Hematopoietic multipotent progenitor cell treated with erythropoietin and hydrocortisone succinate and interleukin-3 and kit ligand, for 8 days (in vitro differentiated cells): ENCODE data around the gene SLC44A3.
"Not testable (repeated sequence)": the region's sequence is repeated elsewhere in the genome, so short reads cannot be mapped to it uniquely, and the experiment has no call there.

Experiments
- DNase-seq: peaks from one replicate; pipeline ENCODE4 v3.0.0-alpha.2; 2015

SLC44A3 gene

DNA sequence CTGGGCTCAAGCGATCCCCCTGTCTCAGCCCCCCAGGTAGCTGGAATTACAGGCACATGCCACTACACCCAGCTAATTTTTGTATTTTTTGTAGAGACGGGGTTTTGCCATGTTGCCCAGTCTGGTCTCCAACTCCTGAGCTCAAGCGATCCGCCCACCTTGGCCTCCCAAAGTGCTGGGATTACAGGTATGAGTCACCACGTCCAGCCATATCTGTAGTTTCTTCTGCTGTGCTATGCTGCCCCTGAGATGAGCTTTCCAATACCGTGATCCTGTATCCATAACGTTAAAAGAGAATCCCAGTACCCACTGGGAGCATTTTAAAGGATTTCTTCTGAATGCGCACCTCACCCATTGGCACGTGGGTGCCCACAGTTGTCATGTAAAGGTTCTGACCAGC lies 20.2 kb downstream of the SLC44A3 start:
- not testable (repeated sequence) for DNase-seq

DNA sequence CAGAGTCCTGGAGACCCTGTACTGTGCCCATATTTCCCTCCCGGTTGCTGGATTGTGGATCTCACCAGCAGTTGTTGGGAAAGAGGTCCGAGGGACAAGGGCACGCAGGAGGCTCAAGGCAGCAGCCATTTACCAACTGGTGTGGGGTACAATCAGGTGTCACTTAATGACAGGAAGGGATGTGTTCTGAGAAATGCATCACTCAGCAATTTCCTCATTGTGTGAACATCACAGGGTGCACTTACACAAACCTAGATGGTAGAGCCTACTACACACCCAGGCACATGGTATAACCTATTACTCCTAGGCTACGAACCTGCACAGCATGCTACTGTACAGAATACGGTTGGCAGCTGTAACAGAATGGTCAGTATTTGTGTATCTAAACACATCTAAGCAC lies 20.7 kb downstream of the SLC44A3 start:
- DNase-seq: no peak

DNA sequence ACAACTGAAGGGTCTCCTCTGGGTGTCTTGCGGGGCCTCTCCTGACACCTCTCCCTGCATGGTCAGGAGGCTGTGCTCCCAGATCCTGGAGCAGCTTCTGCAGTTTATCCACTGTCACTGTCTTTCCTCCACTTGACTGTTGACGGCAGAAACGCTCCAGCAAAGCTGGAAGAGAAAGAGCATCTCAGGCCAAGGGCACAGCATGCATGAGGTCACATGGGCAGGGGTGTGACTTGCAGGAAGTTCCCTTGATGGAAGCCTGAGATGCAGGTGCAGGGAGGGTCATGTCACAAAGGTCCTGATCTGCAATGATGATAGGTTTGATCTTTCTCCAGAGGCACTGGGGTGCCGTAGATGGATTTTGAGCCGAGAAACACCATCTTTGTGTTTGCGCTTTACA lies 23.3 kb downstream of the SLC44A3 start:
- DNase-seq: no peak

DNA sequence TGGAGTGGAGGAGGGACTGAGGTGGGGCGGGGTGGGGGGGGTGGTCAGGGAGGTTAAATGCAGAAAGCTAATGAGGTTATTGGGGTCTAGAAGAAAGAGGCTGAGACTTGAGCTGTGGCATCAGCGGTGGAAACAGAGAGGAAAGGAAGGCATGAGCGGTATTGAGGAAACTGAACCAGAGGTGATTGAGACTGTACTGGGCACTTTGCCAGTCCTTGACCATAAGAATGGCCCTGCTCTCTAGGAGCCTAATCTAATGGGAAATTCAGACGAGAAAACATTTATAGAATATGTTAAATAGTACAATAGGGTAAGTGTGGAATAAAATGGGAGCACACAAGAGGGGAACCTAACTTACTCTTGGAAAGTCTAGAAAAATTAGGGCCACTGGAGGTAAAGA lies 23.7 kb downstream of the SLC44A3 start:
- DNase-seq: no peak

DNA sequence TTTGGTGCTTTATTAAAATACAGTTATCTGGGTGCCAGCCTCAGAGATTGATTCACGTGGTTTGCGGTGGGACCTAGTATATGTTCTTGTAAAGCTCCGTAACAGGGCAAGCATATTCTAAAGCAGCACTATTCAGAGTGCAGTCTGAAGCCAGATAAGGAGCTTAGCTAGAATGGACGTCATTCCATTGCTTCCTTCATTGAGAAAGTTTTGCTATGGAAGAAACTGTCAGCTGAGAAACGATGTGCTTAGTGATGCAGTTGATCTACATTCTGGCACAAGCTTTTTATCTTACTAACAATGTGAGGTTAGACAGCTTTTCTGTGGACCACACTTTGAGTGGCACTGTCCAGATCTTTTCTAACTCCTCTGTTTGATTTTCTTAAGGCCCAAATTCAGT lies 26.2 kb downstream of the SLC44A3 start:
- DNase-seq: no peak

DNA sequence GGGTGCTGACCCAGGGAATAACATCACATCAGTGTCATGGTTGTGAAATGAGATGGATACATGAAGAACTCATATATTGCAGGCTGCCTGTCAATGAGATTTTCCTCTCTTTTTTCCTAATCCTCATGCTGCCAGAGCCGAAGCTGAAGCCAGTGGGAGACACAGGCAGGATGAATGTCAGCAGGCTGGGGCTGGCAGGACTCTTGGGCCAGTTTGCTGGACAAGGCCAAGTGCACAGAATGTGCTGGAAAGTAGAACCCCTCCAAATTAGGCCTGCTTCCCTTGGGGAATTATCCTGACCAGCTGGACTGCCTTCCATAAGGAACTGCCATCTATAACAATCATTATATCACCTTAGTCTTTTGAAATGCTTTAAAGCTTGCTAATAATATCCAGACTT lies 31.4 kb downstream of the SLC44A3 start:
- no peak for DNase-seq

DNA sequence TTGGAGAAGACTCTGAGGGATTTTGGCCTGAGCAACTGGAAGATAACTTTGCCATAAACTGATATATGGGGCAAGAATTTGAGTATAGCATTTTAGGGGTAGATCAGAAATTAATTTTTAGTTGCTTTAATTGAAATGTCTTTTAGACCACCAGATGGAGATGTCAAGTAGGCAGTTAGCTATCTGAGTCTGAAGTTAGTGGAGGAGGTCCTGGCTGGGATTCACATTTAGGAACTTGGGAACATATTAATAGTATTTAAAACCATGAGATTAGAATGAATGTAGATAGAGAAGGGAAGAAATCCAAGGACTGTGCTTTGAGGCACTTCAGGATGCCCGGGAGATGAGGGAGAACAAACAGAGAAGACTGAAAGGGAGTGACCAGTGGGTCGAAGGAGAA lies 32.6 kb downstream of the SLC44A3 start:
- no peak for DNase-seq

DNA sequence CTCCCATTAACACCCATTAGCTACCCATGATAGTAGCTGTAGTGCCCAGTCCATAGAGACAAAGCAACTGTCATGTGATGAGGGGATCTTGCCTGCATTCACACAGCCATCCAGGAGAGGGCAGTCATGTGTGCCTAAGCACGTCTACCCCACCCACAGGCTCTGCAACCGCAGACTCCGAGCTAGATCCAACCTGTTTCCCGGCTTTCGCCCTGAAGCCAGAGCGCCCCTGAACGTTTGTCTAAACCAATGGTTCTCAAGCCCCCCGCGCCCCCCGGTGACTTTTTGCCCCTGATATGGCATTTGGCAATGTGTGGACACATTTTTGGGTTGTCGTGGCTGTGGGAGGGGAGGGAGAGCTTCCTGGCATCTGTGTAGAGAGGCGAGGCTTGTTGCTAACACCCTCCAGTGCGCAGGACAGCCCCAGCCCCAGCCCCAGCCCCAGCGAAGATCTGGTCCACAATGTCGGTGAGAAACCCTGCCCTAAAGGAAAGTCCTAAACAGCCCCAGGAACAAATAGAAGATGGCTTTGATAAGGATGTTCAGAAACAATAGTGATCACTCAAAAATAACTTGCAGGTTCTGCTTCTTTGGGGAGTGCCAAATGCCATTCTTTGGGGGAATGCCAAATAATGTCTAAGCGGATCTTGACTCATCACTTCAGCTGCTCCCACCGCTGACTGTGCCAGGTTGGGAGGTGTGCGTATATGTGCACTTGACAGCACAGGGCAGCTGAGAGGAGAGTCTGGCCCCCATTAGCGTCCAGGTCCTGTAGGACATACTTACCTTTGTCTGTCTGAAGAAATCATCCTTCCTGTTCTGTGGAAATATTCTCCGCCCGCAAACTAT lies 34.5 kb downstream of the SLC44A3 start:
- peak; percentile 91 for DNase-seq

DNA sequence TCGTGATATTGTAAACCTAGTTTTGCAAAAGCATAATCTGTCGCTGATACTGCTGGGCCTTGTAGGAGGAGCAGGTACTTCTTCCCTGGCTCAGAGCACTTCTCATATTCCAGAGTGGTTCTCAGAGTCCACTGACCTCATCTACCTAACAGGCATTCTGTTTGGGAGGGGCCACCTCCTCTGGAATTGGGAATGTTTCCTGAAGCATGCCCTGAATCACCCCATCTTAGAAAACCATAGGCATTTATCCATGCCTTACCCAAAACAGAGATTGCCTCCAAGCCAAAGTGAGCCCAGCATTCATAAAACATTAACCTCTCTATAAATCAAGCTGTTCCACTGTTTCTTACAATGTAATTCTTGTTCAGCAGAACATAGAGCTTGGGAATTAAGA lies 35.1 kb downstream of the SLC44A3 start:
- no peak for DNase-seq

DNA sequence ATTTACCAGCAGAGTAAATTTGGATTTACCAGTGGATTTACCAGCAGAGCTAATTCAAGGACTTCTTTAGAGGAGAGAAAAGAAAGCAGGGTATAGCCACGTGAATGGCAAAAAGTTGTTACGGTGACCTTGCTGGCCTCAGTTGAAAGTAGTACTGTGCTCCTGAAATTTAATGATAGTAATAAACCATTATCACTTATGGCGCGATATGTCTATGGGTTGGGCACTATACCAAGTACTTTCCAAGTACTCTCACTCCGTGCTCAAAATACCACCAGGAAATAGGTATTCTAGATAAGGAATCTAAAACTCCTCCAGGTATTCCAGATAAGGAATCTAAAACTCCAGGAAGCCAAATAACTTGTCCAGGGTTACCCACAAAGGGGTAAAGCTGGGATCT lies 35.8 kb downstream of the SLC44A3 start:
- DNase-seq: no peak

DNA sequence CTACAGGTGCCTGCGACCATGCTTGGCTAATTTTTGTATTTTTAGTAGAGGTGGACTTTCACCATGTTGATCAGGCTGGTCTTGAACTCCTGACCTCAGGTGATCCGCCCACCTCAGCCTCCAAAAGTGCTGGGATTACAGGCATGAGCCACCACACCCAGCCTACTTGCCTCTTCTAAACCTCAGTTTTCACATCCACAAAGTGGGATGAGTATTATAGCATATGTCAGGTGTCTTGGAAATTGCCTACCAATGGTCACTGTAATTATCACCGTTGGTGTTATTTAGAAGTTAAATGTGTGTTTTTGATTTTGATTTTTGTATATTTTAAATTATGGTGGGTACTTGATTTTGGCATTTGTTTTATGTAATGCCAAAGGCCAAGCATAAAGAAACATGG lies 36.7 kb downstream of the SLC44A3 start:
- no peak for DNase-seq

DNA sequence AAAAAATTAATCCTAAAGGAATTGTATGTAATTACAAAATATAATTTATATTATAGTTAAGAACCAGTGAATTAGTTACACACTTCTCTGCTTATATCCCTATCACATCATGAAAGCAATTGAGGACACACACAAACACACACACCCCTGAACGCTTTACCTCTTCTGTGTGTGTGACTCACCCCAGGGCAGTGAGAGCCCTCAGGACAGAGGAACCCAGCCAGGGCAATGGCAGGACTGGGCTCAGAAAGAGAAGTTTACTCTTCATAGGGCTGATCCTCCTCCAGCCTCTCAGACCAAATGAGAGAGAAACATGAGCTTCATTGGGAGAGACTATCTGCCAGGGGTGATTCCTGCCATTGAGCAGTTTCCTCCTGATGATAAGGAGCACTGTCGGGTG lies 38.1 kb downstream of the SLC44A3 start:
- DNase-seq: no peak

DNA sequence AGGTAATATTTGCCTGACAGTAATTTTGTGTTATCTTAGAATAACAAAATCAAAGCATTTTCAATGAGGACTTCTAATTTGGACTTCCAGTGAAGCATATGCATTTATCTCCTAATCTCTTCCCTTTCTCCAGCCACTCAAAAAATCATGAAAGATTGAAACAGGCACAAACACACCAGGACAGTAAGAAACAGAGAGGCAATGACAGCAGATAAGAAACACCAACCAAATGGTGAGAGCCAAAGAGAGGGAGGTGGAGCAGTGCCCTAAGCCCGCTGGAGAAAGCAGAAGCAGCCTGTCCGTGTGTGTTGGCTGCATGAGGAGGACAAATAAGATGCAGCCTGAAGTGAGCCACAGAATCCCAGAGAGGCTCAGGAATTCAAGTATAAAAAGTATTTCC lies 39.0 kb downstream of the SLC44A3 start:
- DNase-seq: no peak

DNA sequence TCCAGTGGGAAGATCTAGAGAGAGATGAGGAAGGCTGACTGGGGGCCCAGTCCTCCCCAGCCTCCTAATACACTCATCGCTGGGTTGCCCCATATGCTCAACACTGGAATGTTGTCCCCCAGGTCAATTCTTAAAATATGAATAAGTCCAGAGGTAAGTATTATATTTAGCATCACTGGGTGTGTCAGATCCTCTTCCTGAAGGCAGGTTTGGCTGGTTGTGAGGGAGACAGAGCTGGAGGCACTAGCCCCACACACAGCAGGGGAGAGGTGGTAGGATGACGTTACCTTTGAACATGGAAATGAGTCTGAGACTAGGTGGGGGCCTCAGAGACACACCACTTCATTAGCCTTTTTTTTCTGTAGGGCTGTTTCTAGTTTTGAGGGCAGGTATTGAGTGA lies 42.6 kb downstream of the SLC44A3 start:
- DNase-seq: no peak

DNA sequence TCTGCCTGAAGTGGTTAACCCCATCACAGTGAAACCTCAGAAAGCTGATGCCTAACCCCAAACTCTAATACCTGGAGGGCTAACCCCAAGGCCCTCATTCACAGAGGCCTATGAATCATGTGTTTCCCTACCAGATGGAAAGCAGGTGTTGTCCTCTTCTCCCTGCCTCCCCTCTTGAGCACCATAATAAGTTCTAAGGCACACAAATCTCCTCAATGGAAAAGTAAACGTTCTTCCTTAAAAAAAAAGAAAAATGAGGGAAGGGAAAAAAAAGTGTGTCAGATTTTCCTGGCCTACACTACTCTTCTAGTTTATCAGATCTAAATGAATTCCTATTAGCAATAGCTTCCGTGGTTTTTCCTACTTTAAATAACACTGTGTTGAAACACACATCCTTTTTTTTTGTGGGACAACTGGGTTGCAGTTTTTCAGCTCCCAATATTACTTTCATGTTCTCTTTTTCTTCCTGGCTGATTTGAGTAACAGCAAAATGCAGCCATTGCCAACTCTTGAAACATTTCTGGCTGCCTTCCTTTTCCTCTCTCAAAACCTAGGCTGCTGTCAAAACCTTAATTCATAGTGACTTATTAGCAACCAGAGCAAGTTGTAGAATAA lies 43.2 kb downstream of the SLC44A3 start:
- no peak for DNase-seq

DNA sequence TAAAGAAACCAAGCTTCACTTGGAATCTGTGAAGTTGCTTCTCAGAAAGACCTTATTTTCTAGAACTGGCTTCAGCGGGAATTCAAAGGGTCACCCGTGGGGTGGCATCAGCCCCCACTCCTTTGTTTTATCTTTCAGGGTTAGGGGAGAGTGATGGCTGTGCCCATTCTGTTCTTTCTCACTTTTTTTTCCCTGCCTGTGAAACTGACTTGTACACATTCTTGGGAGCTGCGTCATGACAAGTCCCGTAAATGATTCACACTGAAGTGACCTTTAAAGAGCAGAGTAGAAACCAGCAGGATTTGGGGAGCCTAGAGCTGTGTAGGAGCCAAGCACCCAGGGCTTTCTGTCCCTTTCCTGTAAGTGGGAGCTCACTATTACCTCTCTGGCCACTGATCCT lies 43.8 kb downstream of the SLC44A3 start:
- no peak for DNase-seq

DNA sequence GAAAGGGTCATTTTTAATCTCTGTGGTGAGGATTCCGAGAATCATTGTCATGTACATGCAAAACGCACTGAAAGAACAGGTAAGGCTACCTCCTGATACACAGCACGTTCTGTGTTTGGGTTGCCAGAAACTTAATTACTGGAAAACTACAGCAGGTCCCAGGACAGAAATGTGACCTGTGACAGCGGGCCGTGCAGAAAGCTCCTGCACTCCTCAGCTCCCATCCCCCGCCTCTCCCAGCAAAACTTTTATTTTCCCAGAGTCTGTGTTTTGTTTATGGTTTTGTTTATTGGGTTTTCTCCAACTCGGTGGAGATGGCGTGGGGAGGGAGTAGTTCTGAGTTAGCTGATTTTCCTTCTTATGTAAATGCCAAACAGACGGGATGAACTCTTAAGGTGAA lies 44.7 kb downstream of the SLC44A3 start:
- no peak for DNase-seq

DNA sequence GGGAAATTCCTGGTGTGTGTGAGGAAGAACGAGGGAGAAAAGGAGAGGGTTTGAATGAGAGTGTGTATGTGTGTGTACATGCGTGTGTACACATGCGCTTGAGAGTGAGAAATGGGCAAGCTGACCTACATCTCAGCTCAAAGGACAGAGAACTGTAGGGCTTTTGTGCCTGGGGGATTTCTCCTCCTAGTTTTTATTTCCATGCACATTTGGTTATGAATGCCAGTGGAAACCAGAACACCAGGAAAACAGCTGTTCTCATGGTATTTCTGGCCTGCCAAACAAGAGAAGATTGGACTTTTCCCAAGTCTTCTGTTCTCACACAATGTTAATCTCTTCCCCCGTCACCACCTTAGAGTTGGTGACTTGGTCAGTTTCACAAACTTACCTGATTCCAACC lies 45.2 kb downstream of the SLC44A3 start:
- DNase-seq: no peak

DNA sequence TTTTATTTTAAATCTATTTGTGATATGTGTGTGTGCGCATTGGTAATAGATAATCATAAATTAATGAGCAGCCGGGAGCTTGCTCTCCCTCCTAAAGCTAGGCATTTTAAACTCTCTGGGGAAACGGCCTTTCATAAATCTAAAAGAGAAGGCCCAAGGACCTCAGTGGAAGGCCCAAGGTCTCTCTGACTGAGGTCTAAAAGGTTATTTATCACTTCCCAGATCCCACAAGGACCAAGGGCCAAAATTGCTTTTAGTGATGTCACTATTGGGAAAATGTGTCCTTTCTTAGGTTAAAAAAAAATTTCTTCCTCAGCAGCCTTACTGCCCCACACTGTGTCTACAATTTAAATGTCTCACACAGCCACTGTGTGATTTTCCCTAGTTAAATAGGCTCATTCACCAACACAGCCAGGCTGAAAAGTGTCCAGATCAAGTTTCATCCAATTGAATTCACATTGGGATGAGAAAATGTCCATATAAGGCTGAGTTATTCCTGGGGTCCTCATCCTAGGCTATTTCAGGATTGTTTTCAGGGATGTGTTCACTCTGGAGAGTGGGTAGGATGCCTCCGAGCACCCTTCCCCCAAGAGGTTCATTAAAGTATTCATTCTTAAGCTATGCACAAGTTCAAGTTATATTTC lies 46.1 kb downstream of the SLC44A3 start:
- DNase-seq: no peak

DNA sequence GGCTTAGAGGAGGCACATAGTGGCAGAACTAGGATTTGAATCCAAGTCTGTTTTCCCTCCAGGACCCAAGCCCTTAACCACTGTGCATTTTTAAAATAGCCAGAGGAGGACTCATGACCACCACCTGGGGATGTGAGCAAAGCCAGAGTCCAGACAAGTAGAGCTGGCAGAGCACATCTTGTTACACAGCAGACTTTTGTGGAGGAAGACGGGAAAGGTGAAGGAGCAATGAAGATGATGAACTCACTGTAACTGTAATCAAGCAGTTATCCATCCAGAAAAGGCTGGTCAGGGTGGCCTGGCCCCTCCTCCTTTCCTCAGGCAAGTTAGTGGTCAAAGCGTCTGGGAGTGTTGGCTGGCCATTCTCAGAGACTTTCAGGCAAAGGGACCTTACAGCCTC lies 50.9 kb downstream of the SLC44A3 start:
- DNase-seq: no peak

DNA sequence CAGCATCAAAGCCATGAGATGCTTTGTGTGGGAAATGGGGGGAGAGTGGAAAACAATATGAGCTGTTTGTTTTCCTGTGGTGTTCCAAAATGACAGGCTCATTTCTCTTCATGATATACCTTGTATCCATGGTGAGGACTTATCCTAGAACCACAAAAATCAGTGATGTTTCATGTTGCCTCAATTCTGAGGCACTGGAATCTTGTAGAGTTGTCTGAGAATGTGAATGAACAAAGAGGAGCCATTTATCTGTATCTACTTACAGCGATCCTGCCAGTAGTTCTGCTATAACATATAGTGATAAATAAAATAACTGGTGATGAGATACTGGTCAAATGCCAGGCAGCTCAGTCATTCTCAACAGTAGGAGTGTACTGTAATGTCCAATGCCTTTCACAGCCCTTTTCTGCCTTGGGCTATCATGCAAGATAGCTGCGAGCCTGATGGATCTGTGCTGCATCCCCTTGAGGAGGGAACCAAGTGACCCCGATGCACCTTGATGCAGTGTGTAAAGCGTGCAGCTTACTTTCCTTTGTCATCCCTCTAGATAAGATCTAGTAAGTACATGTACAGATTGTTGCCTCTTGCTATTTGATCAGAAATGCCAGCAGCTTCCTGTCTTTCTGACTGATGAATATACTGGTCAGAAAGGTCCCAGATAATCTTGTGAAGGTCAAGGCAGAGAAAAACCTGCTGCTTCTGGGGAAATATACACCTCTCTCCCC lies 52.8 kb downstream of the SLC44A3 start:
- DNase-seq: no peak

DNA sequence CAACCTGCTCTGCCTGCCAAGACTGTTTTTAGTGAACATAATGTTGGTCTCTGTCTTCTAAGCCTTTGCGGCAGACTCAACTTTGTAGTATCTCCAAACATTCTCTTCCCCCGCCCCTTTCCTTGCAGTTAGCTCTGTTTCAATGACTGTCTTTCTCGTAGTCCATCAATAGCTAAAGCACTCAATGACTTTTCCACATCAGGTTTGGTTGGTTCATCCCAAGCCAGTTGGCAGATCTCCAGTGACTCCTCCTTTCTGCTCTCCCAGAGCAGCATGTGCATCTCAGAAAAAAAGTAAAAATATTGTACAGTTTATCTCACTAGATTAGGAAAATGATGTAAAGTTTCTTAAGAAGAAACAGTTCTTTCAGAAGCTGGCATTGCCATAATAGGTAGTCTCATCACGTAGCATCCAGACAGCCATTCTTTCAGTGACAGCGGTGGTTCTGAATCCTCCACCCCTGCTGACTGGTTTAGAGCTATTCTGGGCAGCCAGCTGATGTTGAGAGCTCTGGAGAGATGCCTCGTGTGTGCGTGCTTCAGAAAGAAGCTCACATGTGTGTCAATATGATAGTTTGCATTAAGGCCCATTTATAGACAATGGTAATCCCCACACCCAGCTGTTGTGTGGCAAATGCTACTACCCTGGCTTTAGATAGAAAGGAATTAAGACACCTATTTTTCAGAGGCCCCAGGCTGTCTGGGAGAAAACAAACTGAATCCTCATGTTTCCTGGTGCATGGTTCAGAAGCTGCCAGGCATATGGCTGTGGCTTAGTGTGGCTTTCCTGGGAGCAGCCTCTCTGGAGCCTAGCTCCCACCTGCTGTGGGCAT lies 53.6 kb downstream of the SLC44A3 start:
- no peak for DNase-seq

DNA sequence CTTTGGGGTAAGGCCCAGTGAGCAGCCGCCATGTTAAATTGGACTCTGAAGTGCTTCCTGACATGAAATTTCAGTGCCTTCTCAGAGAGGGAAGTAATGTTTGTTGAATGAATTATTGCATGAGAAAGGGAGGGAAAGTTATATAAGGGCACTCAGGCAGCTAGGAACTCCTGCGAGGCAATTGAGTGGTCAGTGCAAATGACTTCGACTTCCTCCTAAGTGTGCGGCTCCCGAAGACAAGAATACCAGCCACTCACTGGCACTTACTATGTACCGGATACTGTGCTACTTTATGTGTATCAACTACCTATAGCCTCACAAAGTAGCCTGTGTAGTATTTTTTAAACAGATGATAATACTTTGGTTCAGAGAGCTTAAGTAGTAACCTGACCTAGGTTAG lies 54.3 kb downstream of the SLC44A3 start:
- DNase-seq: no peak
